Sigmoid colon (tissue), 3 donors: ENCODE data around the gene HDHD2.

Experiments
- CTCF ChIP-seq, 4 experiments: fragments of 450-650 bp in 3 of 4; fragments of 200-600 bp in 1 of 4; IDR thresholded peaks; one replicate each; pipeline ENCODE4 v1.5.1; 2016 to 2019; ENCODE audit warnings: antibody characterized with exemption in 4 of 4, mild to moderate bottlenecking in 3 of 4, moderate library complexity in 2 of 4
- POLR2A ChIP-seq, 2 donors: fragments of 450-650 bp; IDR thresholded peaks; one replicate each; pipeline ENCODE4 v1.6.1; 2016; ENCODE audit warnings: antibody characterized with exemption in 2 of 2, mild to moderate bottlenecking in 2 of 2, moderate library complexity in 2 of 2

GRCh38 chr18:47118981-47119380, 31.3 kb downstream of the HDHD2 start:
- TF ChIP-seq CTCF (IDR thresholded peaks at IDR 0.05) (no peak), POLR2A (IDR thresholded peaks at IDR 0.05) (no peak)
